ENCODE results near the gene IFIT3.
"Not testable (repeated sequence)": the region's sequence is repeated elsewhere in the genome, so short reads cannot be mapped to it uniquely, and the experiment has no call there.

The IFIT3 gene, protein sequence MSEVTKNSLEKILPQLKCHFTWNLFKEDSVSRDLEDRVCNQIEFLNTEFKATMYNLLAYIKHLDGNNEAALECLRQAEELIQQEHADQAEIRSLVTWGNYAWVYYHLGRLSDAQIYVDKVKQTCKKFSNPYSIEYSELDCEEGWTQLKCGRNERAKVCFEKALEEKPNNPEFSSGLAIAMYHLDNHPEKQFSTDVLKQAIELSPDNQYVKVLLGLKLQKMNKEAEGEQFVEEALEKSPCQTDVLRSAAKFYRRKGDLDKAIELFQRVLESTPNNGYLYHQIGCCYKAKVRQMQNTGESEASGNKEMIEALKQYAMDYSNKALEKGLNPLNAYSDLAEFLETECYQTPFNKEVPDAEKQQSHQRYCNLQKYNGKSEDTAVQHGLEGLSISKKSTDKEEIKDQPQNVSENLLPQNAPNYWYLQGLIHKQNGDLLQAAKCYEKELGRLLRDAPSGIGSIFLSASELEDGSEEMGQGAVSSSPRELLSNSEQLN

GRCh38 chr10:89327803-89328441 lies at the start of gene IFIT3:
Gene IFIT3 (plus strand): TSS chr10:89327997. CDS start chr10:89328074, 77 bp downstream.
- DNase-seq: no peak

DNA sequence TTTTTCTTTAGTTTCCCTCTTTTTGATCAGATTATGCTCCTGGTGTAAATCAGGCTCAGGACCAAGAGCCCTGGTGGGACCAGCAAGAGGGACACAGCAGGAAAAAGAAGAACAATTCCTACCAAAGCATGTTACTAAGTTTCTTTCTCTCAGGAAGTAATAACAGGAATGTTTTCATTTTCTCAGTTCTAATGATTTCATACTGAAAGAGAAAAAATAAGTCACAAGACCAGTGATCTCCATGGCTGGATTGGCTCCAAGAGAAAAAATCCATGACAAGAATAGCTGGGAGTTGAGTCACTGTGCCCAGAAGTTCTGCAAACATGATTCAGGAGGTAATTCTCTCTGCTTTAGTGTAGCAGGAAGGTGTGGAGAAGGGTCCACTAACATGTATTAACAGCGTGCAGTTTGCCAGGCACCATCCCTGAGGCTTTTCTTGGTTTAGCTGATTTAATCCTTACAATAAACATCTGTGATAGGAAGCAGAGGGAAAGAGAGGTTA lies 49.7 kb upstream of the IFIT3 start:
- no peak for DNase-seq

DNA sequence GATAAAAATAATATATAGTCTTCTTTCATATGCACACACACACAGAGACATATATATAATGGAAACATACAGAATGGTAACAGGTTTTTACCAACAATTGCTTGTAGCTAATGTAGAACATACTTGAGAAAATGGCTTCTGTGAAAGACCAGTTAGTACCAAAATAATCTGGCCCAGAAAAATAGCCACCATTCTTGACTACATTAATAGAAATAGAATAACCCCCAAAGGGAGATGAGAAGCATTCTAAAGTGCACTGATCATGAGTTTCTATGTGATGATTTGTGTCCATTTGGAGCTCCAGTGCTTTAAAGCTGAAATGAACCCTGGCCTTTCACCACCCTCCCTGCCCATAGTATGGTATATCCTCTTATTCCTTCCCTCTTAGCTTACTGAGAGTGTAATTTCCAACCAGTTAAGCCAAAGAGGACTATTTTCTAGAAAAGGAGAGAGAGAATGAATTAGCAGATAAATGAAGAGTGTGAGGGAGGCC lies 48.9 kb upstream of the IFIT3 start:
- DNase-seq: no peak

DNA sequence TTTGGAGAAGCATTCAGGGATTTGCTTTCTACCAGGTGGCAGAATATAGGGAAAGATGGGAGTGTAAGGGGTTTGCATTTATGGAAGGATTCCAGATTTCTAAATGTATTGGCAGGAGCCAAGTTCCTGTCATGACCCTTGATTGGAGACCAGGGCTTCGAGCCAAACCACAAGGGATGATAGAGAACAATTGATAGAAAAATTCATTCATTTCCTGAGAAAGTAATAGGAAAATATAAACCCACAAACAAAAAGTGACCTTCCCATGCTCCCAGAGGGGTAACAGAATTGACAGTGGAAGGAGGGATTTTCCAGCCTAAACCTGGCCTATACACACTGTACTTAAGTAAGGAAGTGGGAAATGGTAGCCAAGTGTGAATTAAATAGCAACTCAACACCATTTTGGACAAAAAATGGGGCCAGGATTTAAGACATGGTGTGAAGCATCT lies 48.4 kb upstream of the IFIT3 start:
- no peak for DNase-seq

DNA sequence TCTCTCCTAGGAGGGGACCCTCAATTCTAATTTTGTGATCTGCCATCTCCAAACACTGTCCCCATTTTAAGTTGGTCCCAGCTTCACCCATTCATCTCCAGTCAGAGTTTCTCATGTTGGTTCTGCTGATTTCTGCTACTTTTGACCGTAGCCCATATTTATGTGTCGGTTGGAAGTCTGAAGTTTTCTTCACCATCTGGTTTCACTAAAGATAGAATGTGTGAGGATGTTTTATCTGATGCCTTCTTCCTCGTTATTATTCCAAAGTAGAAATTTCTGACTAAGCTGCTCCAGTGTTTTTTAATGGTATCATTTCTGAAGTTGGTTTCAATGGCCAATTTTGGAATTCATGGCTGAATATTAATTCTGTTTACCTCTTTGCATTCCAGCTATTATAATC lies 47.3 kb upstream of the IFIT3 start:
- no peak for DNase-seq

- no peak for DNase-seq
Measured at GRCh38 chr10:89281606-89282395, 46.0 kb upstream of the IFIT3 start.

GRCh38 chr10:89283025-89283935 lies 44.5 kb upstream of the IFIT3 start:
- no peak for DNase-seq

GRCh38 chr10:89283936-89284475 lies 43.8 kb upstream of the IFIT3 start:
- no peak for DNase-seq

GRCh38 chr10:89284711-89285110 lies 43.1 kb upstream of the IFIT3 start:
- not testable (repeated sequence) for DNase-seq

GRCh38 chr10:89285303-89285702 lies 42.5 kb upstream of the IFIT3 start:
- not testable (repeated sequence) for DNase-seq

- no peak for DNase-seq
Measured at GRCh38 chr10:89294721-89295239, 33.0 kb upstream of the IFIT3 start.

DNA sequence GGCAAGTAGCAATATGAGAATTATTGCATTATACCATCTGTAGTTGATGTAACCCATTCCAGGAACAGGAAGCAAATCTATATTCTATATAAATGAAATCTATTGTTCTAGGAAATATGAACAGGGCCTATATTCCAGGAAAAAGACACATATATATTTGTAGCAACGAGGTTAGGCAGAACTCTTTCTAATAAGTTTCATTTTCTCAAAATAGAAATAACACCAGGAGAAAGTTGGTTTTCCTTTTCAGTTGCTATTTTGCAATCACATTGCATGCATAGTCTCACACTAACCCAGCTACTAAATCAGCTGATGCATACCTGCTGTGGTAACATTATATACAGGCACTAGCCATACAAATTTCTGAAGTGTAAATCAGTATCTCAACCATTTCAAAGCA lies 32.2 kb upstream of the IFIT3 start:
- DNase-seq: no peak

DNA sequence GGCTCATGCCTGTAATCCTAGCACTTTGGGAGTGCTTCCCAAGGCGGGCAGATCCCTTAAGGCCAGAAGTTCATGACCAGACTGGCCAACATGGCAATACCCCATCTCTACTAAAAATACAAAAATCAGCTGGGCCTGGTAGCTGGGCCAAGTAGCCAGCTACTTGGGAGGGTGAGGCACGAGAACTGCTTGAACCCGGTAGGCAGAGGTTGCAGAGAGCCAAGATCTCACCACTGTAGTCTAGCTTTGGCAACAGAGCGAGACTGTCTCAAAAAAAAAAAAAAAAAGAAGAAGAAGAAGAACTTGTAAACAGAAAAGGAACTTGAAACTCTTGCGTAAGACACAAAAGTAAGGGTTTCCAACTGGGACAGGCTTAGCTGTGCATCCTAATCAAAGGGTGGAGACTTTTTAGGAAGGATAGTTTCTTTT lies 31.6 kb upstream of the IFIT3 start:
- DNase-seq: no peak

- no peak for DNase-seq
Measured at GRCh38 chr10:89297356-89297755, 30.4 kb upstream of the IFIT3 start.

DNA sequence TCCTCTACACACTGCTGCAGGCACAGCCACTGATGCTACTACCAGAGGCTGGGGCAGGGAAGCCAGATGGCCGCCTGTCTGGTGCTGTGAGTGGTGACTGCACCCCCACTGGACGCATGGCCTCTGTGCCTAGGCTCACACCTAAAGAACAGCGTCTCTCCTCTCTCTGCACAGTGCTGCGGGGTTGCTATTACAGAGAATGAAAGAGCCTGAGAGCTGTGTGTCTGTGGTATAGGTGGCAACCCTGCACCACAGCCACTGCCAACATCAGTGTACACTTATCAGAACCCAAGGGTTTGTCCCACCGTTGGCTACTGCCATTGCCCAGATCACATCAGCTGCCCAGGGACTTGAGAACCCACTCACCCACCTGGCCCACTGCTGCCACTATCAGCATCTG lies 30.0 kb upstream of the IFIT3 start:
- no peak for DNase-seq

- no peak for DNase-seq
Measured at GRCh38 chr10:89299031-89299430, 28.8 kb upstream of the IFIT3 start.

- no peak for DNase-seq
Measured at GRCh38 chr10:89301232-89301631, 26.6 kb upstream of the IFIT3 start.

- DNase-seq: peak; percentile 19
Measured at GRCh38 chr10:89301721-89302445, 25.9 kb upstream of the IFIT3 start, which contains the start of gene IFIT2. Gene IFIT2 (plus strand): TSS chr10:89302046. CDS start chr10:89302124, 78 bp downstream.

DNA sequence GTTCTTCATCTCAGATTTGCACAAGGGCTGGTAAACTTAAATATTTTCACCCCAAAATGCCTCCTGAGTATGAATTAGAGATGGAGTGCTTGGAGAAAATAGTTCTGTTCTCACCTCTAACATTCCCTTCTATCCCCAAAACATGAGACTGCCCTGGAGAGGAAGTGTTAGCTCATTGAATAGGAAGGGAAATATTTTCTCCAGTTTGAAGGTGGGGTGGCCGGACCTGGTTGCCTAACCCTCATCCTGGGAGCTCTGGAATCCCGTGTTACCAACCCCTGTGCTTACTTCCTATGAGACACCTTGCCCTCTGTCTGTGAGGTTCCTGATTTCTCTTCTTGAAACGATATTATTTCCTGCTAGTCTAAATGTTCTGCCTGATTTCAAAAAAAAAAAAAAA lies 25.2 kb upstream of the IFIT3 start:
- no peak for DNase-seq

DNA sequence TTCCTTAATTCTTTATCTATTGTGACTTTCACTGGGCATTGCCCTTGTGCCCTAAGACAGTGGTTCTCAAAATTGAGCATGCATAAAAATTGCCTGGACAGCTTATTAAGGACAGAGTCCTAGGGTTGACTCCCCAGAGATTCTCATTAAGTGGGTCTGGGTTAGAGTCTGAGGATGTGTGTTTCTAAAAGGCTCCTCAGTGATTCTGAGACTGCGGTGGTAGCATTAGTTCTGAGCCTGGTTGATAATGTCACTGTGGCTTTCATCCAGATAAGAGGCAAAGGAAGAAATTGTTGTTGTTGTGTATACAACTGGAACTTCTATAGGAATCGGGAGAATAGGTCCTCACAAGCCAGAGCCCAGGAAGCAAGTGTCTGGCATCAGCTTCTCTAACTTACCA lies 24.6 kb upstream of the IFIT3 start:
- DNase-seq: no peak

Measured in stimulated activated CD4-positive, alpha-beta T cell treated with anti-CD3 and anti-CD28 coated beads, Interleukin-4, amount 100 ng/mL, for 24 hours (primary cell).